ENCODE measurements around the gene ZNF605. TPM values are rescaled to one million over a fixed set of nuclear protein-coding genes. Genes with fewer than 3 reads are reported as not detected.

ZNF605 gene
- total and polyA plus RNA-seq, 2 experiments from 2014 or later: 7.5 to 9.2 TPM

DNA sequence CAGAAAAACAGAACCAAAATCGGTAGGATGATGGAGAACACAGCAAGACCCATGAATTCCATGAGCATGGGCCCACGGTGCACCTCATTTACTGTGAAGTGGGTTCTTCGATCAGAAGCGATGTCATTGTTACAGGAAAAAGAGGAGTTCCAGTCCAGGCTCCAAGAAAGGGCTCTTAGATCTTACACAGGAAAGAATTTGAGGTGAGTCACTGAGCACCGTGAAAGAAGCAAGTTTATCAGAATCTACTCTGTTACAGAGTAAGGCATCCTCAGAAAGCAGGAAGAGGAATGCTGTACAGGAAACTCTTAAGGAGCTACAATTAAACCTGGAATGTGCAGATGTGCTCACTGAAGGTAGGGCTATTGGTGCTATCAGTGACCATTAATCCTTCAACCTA is 57.1 kb downstream of the ZNF605 start:
- no peak overlapping the region for H2AFZ ChIP-seq
- in situ Hi-C loops (cut with MboI): no loop called here
- H3K4me2 ChIP-seq (ENCODE audit: unreplicated experiment): no peak overlapping the region
- no peaks in the 10 kb centered on the region for H3K27me3 ChIP-seq (replicated peaks; ENCODE audit: insufficient read depth)
- H3K79me2 ChIP-seq (ENCODE audit: insufficient read depth): no peaks in the 10 kb centered on the region
- TF ChIP-seq EZH2 (IDR thresholded peaks at IDR 0.05; ENCODE audit: insufficient read depth, poor library complexity, severe bottlenecking): no peak
- no peak for TF ChIP-seq EZH2phosphoT487 (IDR thresholded peaks at IDR 0.05; ENCODE audit: insufficient read depth, low read depth)
- no peaks in the 10 kb centered on the region for H3K9me3 ChIP-seq (ENCODE audit: low read depth)
- H3K27ac ChIP-seq: no peak overlapping the region
- no peaks in the 10 kb centered on the region for H3F3A ChIP-seq (ENCODE audit: insufficient read depth)
- H3K9ac ChIP-seq: no peak overlapping the region
- DNase-seq: peak; percentile 6
- H3K4me1 ChIP-seq (ENCODE audit: insufficient read depth): no peaks in the 10 kb centered on the region
- H3K36me3 ChIP-seq (ENCODE audit: low read depth): no peaks in the 10 kb centered on the region
- H3K4me3 ChIP-seq: no peak overlapping the region
- WGBS, 2 experiments (ENCODE audit: low coverage in 1 of 2, low lambda C conversion rate in 2 of 2, missing lambda C conversion rate in 2 of 2): 67 to 71% methylated on average over 5 of the region's 5 CpGs
- H3K9me2 ChIP-seq (ENCODE audit: insufficient read depth): no peaks in the 10 kb centered on the region
- no peaks in the 10 kb centered on the region for H4K20me1 ChIP-seq (ENCODE audit: insufficient read depth)

DNA sequence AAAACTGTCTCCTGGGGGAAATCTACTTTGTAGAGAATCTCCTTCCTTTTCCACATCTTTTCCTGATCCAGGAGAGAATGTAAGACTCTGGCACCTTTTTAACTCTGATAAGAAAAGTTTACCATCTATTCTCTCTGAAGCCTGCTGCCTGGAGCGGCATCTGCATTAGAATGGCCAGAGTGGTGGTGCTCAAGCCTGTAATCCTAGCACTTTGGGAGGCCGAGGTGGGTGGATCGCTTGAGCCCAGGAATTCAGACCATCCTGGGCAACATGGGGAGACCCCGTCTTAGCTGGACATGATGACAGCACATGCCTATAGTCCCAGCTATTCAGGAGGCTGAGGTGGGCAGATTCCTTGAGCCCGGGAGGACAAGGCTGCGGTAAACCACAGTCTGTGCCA is 67.3 kb downstream of the ZNF605 start:
- H3K79me2 ChIP-seq (ENCODE audit: insufficient read depth): peaks cover 38% of the 10 kb centered on the region
- no peaks in the 10 kb centered on the region for H3K9me2 ChIP-seq (ENCODE audit: insufficient read depth)
- peaks cover 3% of the 10 kb centered on the region; the same call in 1 of the 2 replicates for H3F3A ChIP-seq (ENCODE audit: insufficient read depth)
- no peak overlapping the region for H3K9ac ChIP-seq
- no peak overlapping the region for H3K27ac ChIP-seq
- no peak overlapping the region; the same call in 1 of the 2 replicates for H3K4me3 ChIP-seq
- no peaks in the 10 kb centered on the region for H4K20me1 ChIP-seq (ENCODE audit: insufficient read depth)
- no peak overlapping the region for H3K4me2 ChIP-seq (ENCODE audit: unreplicated experiment)
- in situ Hi-C loops (cut with MboI): no loop called here
- 90 to 91% methylated on average over 5 to 6 of the region's 6 CpGs for WGBS, 2 experiments (ENCODE audit: low coverage in 1 of 2, low lambda C conversion rate in 2 of 2, missing lambda C conversion rate in 2 of 2)
- DNase-seq: no peak
- TF ChIP-seq EZH2 (IDR thresholded peaks at IDR 0.05; ENCODE audit: insufficient read depth, poor library complexity, severe bottlenecking) (no peak), EZH2phosphoT487 (IDR thresholded peaks at IDR 0.05; ENCODE audit: insufficient read depth, low read depth) (no peak)
- H2AFZ ChIP-seq: peak overlapping the region; percentile 95; the same call in 1 of the 2 replicates
- H3K27me3 ChIP-seq (replicated peaks; ENCODE audit: insufficient read depth): no peaks in the 10 kb centered on the region
- H3K4me1 ChIP-seq (ENCODE audit: insufficient read depth): 0 out of 2 replicates have a peak, but pooled peaks cover 4% of the 10 kb centered on the region
- peaks cover 5% of the 10 kb centered on the region; the same call in 1 of the 2 replicates for H3K36me3 ChIP-seq (ENCODE audit: low read depth)
- H3K9me3 ChIP-seq (ENCODE audit: low read depth): no peaks in the 10 kb centered on the region

DNA sequence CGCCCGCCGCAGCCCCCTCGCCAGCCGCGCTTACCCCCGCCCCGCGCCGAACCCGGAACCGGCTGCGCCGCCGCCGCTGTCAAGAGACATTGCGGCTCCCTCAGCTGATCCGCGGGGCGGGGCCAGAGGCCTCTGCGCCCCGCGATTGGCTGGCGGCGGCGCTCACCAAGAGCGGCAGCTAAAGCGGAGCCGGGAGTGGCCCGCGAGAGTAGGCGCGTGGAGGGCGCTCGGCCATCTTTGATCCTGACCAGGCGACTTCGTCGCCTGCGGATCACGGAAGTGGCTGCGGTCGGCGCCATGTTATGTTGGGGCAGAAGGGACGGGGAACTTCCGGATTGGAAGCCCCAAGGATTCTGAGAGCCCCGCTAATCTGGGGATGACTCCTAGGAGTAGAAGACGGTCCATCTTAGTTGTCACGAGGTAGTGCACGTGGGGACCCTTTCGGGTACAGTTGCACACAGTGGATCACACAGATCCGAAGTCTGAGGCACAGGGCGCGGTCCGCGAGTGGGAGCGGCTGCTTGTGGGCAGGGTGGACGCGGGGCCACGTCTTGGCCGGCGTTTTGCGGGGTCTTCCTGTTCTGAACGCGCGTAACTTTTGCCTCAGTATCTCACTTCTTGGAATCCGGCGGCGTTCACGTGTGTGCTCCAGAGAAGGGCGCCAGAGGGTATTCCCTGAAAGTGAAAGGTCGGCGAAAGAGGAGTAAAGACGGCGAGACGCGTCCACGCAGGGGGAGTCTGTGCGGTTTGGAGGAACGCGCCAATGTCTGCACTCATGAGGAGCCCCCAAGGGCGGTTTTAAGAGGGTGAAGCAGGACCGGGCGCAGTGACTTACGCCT is 68.4 kb downstream of the ZNF605 start, which contains the start of gene CHFR:
TSS of gene CHFR (minus strand) at position 93 of the 839 bp plus-strand sequence. CDS start 277 bp downstream, outside the sequence.
- WGBS, 2 experiments (ENCODE audit: low coverage in 1 of 2, low lambda C conversion rate in 2 of 2, missing lambda C conversion rate in 2 of 2): 2% methylated on average over 69 to 81 of the region's 84 CpGs
- in situ Hi-C loops (cut with MboI): no loop called here
- peak within 1 kb of the TSS; percentile 96 for H3K27ac ChIP-seq
- no peaks in the 10 kb centered on the region for H3K9me3 ChIP-seq (ENCODE audit: low read depth)
- H3K4me3 ChIP-seq: peak within 1 kb of the TSS; percentile 79
- H4K20me1 ChIP-seq (ENCODE audit: insufficient read depth): no peaks in the 10 kb centered on the region
- H3F3A ChIP-seq (ENCODE audit: insufficient read depth): peaks cover 3% of the 10 kb centered on the region; the same call in 1 of the 2 replicates
- H3K4me2 ChIP-seq (ENCODE audit: unreplicated experiment): peak within 1 kb of the TSS; percentile 84
- H2AFZ ChIP-seq: peak within 1 kb of the TSS; percentile 95
- H3K79me2 ChIP-seq (ENCODE audit: insufficient read depth): peaks cover 48% of the 10 kb centered on the region
- peaks cover 5% of the 10 kb centered on the region; the same call in 1 of the 2 replicates for H3K36me3 ChIP-seq (ENCODE audit: low read depth)
- no peak for TF ChIP-seq EZH2 (IDR thresholded peaks at IDR 0.05; ENCODE audit: insufficient read depth, poor library complexity, severe bottlenecking)
- no peak for TF ChIP-seq EZH2phosphoT487 (IDR thresholded peaks at IDR 0.05; ENCODE audit: insufficient read depth, low read depth)
- H3K9ac ChIP-seq: peak within 1 kb of the TSS; percentile 98
- no peaks in the 10 kb centered on the region for H3K9me2 ChIP-seq (ENCODE audit: insufficient read depth)
- 0 out of 2 replicates have a peak, but pooled peaks cover 4% of the 10 kb centered on the region for H3K4me1 ChIP-seq (ENCODE audit: insufficient read depth)
- no peaks in the 10 kb centered on the region for H3K27me3 ChIP-seq (replicated peaks; ENCODE audit: insufficient read depth)
- peak; percentile 100 for DNase-seq

DNA sequence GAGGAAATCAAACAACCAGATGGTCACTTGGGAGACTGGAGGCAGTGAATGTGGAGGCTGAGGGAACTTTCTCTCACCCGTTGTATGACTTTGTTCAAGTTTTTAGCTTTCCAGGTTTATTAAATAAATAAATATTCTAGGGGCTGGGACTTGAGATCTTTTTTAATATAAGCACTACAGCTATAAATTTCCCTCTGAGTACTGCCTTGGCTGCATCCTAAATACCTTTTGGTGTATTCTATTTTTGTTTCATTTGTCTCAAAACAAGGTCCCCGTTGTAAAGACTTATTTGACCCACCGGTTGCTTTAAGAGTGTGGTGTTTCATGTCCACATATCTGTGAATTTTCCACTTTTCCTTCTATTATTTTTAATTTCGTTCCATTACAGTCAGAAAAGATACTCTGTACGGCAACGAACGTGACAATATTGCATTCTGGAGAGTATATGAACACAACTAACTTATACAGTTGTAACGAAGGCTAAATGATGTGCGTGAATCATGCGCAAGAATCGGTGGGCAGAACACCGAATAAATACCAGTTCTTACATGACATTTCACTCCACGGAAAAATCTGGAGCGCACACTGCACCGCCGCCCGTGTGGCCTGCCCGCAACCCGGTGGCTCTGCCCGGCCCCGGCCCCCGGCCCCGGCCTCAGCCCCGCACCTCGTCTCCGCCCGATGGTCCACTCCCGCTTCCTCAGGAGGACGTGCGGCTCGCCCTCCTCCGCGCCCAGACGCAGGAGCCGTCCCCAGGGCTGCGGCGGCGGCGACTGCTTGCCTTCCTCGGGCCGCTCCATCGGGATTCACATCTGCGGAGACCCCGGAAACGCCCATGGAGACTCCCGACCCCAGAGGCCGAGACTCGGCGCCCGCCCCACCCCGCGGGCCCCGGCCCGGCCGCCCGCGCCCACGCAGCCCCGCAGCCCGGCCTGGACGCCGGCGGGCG is 69.3 kb downstream of the ZNF605 start:
- H3F3A ChIP-seq (ENCODE audit: insufficient read depth): peaks cover 3% of the 10 kb centered on the region; the same call in 1 of the 2 replicates
- no peaks in the 10 kb centered on the region for H4K20me1 ChIP-seq (ENCODE audit: insufficient read depth)
- H3K9me2 ChIP-seq (ENCODE audit: insufficient read depth): no peaks in the 10 kb centered on the region
- no peaks in the 10 kb centered on the region for H3K9me3 ChIP-seq (ENCODE audit: low read depth)
- H3K27me3 ChIP-seq (replicated peaks; ENCODE audit: insufficient read depth): no peaks in the 10 kb centered on the region
- 11 to 21% methylated on average over 23 to 50 of the region's 64 CpGs for WGBS, 2 experiments (ENCODE audit: low coverage in 1 of 2, low lambda C conversion rate in 2 of 2, missing lambda C conversion rate in 2 of 2)
- H3K9ac ChIP-seq: peak overlapping the region; percentile 98
- 0 out of 2 replicates have a peak, but pooled peaks cover 4% of the 10 kb centered on the region for H3K4me1 ChIP-seq (ENCODE audit: insufficient read depth)
- DNase-seq: peak; percentile 48
- TF ChIP-seq EZH2phosphoT487 (IDR thresholded peaks at IDR 0.05; ENCODE audit: insufficient read depth, low read depth) (no peak), EZH2 (IDR thresholded peaks at IDR 0.05; ENCODE audit: insufficient read depth, poor library complexity, severe bottlenecking) (no peak)
- H3K79me2 ChIP-seq (ENCODE audit: insufficient read depth): peaks cover 57% of the 10 kb centered on the region
- peak overlapping the region; percentile 74 for H2AFZ ChIP-seq
- in situ Hi-C loops (cut with MboI): no loop called here
- H3K4me3 ChIP-seq: peak overlapping the region; percentile 79
- peak overlapping the region; percentile 75 for H3K4me2 ChIP-seq (ENCODE audit: unreplicated experiment)
- peak overlapping the region; percentile 58 for H3K27ac ChIP-seq
- peaks cover 5% of the 10 kb centered on the region; the same call in 1 of the 2 replicates for H3K36me3 ChIP-seq (ENCODE audit: low read depth)
